Left renal pelvis (tissue), 4 donors: Measurements from ENCODE around the gene EXOC4. TPM values are rescaled to one million over a fixed set of nuclear protein-coding genes. Genes with fewer than 3 reads are reported as not detected.

Experiments used
- DNase-seq, 4 donors: peaks; one replicate each; pipeline ENCODE4 v3.0.0-alpha.2; 2013; ENCODE audit warnings: low read depth in 4 of 4, low spot score in 3 of 4
- polyA plus RNA-seq, 4 donors: library from polyadenylated mRNA; unstranded; fragments of 120-200 nt; gene quantifications; one replicate each; pipeline ENCODE4 v1.2.1, GENCODE V29; 2013; ENCODE audit not compliant: insufficient read length in 4 of 4

Gene EXOC4
- polyA plus RNA-seq, 4 donors = 59.2 to 81.3 (median 72.0) TPM

DNA sequence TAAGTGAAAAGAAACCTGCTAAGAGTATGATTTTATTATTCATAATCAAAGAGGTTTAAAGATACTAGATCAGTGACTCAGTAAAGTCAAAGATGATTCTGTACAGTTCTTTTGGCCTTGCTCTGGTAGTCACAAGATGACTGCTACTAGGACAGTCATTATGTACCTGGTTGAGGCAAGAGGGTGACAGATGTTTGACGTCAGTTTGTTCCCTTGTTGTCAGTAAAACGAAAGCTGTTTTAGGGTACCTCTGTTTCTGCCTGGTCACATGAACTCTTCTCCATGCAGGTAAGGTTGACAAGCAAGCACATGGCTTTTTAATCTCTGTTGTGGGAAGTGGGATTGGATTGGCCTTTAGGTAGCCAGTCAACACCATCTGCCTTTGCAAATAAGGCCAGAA is 308.0 kb downstream of the EXOC4 start:
- DNase-seq = no peak

DNA sequence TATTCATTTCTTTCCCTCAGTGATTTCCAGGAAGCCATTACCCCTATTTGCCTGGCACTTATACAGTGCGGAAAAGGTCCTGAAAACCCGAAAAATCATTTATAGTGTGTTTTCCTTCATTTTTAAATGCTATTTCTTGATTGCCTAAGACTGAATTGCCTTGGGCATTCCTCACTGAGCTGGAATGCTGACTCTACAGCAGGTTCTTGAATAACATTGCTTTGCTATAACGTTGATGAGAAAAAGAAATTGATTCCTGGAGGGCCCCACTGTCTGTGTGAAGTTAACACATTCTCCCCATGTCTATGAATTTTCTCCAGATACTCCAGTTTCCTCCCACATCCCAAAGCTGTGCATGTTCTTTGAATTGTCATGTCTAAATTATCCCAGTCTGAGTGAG is 308.5 kb downstream of the EXOC4 start:
- no peak for DNase-seq

DNA sequence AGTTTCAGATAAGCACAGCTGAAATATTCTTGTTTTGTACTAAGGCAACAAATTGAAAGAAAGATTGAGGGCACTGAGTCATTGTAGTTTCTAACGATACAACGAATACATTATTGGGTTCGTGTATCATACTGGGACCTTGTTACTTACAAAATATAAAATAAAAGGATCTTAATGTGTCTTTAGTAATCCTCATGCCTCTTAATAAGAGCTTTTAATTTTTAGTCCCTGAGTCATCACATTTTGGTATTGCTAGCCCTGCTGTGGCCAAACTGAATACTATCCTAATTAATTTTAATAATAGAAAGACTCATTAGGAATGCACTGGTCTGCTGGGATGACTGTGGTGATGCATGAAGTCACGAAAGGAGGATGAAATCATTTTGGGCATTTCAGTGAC is 309.7 kb downstream of the EXOC4 start:
- no peak for DNase-seq

DNA sequence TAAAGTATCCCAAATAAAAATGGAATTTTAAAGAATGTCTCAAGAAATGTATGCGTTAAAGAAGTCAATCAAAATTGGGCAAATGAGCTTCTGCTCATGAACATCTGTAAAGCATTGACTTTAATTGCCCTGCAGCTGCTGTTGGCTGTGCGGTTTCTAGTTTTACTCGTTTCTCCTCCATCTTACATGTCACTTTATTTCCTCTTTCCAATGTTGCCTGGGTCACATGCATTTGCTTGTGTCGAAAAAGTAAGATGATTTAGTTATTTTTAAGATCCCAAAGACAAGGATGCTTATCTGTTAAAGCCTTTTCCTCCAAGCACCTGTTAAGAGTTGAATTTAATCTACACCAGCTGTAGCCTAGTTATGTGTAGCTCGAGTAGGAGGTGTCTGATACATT is 310.4 kb downstream of the EXOC4 start:
- DNase-seq = no peak

DNA sequence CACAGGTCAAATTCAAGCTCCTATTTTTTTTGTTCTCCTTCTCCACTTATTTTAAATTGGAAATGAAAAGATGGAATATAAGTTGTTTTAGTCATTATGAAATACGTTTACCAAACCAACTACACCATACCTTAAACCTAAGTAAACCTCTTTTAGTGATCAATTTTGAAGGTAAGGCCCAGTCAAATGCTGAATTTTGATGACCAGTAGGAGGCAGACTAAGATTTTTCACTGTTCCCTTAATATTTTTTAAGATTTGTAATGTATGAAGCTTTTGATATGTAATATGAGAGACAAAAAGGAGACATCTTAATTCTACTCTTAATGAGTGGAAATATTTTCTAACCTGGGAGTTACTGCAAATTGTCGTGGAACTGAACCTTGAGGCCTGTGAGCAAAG is 311.6 kb downstream of the EXOC4 start:
- no peak for DNase-seq

DNA sequence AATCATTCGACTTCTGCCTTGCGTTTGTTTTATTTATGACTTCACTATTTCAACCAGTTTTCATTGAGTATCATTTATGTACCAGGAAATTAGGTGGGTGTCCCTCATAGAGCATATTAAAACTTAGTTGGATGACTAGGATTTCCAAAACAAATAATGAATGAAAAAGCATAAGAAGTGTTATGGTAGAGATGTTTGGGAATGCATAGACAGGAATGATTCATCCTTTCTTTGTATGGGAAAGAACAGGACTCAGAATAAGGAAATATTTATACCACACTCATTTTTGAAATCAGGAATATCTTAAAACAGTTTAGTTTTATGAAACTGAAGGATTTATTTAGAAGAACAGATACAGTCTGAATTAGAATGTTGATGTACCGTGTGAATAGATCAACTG is 315.7 kb downstream of the EXOC4 start:
- no peak for DNase-seq

DNA sequence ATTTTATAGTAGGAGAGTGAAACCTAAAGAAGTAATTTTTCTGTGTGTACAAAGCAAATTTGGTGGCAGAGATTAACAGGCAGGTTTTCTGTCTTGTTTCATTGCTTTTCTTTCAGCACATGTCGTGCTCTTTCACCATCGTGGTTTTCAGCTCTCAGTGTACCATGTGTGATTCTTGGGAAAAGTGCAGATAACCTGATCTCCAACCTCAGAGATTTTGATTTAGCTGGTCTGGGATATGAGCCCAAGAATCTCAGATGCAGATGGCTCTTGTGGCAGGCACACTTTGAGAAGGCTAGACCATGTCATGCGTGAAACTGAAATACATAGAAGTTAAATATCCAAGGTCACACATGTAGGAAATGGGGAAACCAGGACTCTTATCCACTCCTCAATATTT is 317.4 kb downstream of the EXOC4 start:
- no peak for DNase-seq

DNA sequence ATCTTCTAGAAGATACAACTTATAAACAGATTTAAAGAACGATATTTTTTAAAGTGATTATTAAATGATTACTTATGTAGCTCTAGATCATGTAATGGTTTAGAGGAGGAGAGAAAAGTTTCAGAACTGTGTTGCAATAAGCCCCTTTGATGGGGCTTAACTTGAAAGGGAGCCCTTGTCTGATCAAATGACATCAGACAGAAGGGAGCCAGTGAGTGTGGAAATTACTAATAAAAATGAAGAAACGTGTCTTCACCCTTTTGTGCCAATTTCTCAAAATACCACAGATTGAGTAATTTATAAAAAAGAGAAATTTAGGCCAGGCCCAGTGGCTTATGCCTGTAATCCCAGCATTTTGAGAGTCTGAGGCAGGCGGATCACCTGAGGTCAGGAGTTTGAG is 318.2 kb downstream of the EXOC4 start:
- no peak for DNase-seq

DNA sequence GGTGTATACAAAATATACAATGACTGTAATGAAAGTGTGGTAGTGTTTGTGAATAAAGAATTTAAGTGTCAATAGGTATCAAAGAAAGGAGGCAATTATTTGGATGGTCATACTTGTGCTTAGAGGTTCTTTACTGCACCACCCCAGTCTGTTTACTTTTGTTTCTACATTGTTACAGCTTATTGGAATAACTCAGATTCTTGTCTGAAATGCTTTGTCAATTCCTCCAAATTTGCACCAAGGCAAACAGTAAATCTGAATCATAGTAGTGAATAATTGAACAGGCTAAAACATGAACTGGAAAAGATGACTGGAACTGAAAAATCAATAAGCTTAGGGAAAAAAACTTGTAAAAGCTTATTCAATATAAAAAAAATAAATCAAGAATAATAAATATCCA is 319.2 kb downstream of the EXOC4 start:
- DNase-seq = no peak

DNA sequence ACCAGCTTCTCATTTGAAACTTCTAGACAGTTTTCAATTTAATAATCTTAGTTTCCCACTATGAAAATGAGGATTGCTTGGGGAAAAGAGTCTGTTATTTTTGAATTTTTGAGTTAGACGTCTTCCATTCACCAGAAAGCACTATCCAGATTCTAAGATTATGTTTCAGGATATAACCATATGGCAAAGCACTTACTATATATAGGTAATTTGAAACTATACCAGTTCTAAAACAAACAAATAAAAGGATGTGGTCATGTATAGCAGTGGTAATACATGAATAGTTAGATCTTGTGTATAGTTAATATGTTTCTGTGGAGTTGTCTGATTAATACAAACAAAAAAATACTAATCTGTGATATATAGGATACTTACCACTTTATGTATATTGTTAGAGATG is 320.0 kb downstream of the EXOC4 start:
- DNase-seq = no peak

DNA sequence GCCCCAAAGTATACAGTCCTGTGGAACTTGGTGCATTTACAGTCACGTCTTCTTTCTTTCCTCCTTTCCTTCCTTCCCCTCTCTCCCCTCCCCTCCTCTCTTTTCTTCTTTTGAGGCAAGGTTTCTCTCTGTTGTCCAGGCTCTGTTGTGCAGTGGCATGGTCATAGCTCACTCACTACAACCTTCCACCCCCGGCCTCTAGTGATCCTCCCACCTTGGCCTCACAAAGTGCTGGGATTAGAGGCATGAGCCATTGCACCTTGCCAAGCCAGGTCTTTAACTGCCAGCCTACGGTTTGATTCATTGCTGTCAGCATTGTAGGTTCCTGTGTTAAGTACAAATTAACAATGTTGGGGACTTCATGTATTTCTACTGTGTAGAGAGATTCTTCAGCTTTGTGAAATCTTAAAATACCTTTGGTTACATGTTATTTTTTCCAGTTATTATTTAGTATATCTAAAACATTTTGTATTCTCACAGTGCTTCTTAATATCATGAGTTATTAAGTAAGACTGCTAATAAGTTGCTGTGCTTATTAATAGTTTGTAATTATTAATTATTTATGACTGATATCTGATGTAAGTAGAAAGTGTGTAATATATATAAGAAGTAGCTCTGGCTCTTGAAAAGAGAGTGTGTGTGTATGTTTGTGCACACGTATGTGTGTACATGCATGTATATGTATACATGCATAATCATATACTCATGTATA is 320.8 kb downstream of the EXOC4 start:
- no peak for DNase-seq

DNA sequence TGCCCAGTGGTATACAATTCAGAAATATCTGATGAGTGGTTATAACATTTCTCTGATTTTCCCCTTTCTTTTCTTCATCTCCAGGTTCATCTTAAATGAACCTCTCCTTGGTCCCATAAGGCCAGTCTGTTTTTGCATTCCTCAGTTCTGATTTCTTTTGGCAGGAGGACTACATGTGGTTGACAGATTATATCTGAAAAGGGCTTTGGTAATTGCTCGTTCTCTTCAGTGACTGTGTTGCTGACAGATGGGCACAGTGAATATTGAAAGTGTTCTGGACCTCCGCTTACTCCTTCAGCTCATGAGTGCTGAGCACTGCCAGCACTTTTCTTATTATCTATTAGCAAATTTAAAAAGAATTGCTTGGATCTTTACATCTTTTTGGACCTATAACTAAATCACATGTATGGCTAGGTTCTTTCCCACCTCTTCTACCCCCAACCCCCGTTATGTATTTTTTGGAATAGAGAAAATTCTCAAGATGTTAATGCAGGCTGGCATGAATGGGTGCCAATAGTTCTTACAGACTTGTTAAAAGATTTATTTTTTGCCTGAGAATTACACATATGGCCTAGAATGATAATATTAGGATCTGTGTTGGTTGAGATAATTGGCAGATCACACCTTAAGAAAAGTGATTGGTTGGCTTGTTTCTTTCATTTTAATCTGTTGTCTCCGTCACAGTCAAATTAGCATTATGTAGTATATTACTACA is 323.0 kb downstream of the EXOC4 start:
- no peak for DNase-seq

DNA sequence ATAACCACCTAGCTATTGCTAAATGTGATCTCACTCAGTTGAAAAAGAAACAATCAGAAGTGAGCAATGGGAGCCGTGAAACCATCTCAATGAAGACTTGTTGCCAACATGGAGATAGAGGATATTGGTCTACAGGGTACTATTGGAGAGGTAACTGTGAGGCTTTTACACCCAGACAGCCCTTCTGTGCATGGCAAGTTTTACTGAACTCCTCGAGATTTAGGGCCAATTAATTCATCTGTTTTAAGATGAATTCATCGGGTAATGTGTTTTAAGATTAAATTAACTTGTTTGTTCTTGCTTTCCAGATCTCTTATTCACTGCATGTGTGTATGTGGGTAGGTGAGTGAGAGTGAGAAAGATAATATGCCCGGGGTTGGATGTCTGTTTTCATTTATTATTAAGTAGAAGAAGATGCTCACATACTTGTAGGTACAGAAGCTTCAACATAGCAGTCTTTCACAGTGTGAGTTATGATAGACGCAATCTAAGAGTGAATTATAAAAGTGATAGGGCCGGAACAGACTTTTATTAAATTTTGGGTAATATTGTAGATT is 323.8 kb downstream of the EXOC4 start:
- no peak for DNase-seq

DNA sequence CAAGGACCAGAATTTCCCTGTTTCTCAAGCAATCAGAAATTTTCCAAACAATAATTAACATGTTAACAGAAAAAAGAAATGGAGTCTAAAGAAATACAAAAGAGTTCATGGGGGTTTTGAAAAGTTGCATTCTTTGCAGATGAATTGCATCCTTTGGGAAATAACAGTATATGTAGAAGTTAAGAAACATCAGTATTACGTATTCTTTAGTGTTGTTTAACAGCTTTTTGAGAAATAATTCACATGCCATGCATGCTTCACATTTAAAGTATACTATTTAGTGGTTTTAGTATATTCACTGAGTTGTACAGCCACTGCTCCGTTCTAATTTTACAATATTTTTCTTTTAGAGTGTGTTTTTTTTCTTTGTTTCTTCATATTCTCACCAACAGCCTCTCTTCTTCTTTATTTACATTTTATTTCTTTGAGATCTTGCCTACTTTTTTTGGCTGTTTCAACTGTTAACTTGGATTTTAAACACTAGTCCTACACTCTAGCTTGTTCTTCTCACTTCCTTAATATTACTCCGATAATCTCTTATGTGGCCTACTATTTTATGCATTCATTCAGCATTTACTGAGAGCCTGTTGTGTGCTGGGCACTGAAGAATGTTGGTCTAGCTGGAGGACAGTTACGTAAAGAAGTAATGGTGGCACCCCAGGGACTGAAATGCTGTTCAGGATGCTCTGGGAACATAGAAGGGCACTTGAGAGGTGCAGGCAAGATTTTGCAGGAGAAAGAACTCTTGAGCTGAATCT is 330.1 kb downstream of the EXOC4 start:
- DNase-seq = no peak

DNA sequence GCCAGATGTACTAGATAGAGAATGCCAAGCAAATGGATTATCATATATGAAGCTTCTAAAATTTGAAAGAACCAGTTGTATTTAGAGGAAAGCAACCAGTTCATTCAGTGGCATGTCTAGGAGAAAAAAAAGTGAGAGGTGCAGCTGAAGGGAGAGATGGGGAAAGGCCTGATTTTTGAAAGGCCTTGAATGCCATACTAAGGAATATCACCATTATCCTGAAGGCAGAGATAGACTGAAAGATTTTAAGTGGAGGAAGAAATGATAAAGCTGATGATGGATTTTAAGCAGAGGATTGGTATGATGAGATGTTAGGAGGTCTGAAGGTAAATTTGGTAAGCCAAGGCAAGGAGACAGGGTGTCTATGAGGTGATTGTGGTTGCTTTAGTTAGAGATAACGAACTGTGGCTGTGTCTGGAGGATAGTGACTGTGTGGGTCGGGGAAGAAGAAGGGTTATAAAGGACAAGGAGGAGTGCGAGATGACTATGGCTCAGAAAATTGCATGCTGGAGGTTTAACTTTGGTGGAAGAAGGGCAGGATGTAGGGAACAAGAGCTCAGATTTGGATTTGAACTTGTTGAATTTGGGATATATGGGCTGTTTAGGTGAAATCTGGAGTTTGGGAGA is 330.8 kb downstream of the EXOC4 start:
- DNase-seq = no peak

DNA sequence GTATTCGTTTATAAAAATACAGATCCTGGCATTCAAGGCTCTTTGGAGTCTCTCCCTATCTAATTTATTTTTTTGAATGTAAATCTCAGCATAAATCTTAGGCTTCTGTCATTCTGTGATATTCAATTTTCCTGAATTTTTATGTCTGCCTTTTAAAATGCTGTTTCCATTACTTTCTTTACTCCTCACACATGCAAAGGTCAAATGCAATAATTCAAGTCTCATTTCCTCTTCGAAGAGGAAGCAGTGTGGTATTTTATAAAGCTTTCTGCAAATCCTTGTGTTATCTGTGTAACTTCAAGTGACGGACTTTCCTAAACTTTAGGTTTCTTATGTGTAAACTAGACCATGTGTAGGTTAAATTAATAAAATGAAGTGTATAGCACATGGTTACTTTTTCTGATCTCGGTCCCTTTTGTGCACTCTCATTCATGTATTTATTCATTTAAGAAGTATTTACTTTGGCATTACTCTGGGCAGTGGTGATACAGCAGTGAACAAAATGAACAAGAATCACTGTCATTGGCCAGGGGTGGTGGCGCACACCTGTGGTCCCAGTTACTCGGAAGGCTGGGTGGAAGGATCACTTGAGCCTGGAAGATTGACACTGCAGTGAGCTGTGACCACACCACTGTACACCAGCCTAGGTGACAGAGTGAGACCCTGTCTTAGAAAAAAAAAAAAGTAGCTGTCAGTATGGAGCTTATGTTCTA is 332.2 kb downstream of the EXOC4 start:
- DNase-seq = no peak

DNA sequence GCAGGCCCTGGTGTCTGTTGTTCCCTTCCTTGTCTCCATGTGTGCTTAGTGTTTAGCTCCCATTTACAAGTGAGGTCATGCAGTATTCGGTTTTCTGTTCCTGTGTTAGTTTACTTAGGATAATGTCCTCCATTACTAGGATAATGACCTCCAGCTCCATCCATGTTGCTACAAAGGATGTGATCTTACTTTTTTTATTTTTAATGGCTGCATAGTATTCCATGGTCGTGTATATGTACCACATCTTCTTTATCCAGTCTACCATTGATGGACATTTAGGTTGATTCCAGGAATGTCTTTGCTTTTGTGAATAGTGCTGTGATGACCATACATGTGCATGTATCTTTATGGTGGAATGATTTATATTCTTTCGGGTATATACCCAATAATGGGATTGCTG is 333.4 kb downstream of the EXOC4 start:
- DNase-seq = no peak

DNA sequence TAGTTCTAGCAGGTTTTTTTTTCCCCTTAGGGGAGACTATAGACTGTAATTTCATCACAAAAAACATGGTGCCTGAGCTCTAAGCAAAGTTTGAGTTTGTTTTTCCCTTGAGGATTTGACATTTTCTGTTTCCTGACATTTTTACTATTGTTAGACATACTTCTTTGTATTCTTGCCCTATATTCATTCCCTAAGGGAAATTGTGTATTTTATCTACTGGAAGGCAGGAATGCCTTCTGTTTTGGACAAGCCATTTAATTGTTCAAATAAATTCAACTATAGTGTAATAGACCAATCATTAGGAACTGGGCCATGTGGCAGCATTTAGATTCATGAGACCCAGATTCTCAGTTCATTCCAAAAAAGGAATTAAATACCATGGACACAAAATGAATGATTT is 335.0 kb downstream of the EXOC4 start:
- peak in 1 of 4 donors; percentile 12 for DNase-seq

DNA sequence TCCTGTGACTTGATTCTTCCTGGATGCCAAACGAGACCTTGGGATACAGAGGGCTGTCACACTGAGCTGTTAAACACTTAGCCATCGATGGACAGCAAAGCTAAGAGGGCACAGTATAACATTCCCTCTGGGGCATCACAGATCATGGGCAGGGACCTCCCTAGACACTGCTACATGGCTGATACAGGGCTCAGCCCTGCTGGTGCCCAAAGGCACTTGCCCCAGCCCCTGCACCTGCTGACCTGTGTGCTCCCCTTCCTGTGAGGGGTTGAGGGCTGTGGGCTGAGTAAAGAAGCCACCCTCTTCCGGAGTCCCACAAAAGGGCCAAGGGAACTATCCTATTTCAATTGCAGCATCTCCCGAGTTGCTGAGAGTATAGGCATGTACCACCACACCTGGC is 337.9 kb downstream of the EXOC4 start:
- no peak for DNase-seq

DNA sequence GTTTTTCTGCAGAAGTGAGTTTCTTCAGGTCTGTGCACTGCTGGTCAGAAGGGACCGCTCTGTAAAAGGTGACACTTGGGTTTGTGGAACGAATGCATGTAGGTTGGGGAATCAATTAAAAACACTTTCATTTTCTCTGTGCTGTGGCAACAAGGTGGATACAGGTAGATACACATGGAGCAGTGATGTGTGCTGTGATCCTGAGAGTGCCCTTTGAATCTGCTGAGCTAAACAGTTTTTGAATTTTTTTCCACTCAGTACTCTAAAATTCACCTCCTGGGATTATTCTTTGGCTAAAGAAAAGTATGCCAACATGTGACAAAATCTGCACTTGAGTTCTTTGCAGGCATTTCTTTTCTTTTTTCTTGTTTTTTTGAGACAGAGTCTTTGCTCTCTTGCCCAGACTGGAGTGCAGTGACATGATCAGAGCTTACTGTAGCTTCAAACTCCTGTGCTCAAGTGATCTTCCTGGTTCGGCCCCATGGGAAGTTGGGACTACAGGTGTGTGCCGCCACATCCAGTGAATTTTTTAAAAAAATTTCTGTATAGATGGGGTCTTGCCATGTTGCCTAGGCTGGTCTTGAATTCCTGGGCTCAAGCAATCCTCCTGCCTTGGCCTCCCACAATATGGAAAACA is 338.9 kb downstream of the EXOC4 start:
- no peak for DNase-seq
